Measurements from ENCODE around the gene PPP2R3C.
"Not testable (repeated sequence)": the region's sequence is repeated elsewhere in the genome, so short reads cannot be mapped to it uniquely, and the experiment has no call there.

The PPP2R3C gene

GRCh38 chr14:35068238-35069012 lies 53.4 kb downstream of the PPP2R3C start:
- in situ Hi-C loops (cut with HindIII; ENCODE audit: low sequenced_read_pairs): no loop called here

DNA sequence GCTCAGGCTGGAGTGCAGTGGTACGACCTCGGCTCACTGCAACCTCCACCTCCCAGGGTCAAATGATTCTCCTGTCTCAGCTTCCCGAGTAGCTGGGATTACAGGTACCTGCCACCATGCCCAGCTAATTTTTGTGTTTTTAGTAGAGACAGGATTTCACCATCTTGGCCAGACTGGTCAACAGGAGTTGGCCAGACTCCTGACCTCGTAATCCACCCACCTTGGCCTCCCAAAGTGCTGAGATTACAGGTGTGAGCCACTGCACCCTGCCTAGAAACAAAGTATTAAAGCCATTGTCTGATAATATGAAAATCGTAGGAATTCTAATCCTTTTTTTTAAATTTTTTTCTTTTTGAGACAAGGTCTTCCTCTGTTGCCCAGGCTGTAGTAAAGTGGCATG lies 56.1 kb downstream of the PPP2R3C start:
- in situ Hi-C loops (cut with HindIII; ENCODE audit: low sequenced_read_pairs): not testable (repeated sequence)

DNA sequence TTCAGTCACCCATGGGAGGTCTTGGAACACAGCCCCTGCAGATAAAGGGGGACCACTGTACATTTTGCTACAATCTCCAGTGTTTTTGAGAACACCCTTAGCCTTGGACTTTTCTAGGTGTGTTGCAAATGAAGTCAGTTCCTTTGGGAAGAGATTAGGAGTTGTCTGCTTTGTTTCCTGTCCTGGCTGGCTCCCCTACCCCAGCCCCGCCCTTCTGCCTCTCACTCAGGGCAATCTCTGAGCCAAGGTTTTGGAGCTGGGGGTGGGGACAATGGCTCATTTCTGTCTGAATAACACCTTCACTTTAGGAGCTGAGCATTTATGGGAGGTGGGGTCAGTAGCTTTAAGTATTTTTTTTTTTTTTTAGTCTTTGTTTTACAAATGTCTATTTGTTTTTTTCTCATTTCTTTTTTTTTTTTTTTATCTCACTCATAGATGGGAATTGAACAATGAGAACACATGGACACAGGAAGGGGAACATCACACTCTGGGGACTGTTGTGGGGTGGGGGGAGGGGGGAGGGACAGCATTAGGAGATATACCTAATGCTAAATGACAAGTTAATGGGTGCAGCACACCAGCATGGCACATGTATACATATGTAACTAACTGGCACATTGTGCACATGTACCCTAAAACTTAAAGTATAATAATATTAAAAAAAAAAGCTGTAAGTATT lies 60.5 kb downstream of the PPP2R3C start:
- in situ Hi-C loops (cut with HindIII; ENCODE audit: low sequenced_read_pairs): not testable (repeated sequence)

- in situ Hi-C loops (cut with HindIII; ENCODE audit: low sequenced_read_pairs): no loop called here
These were observed 69.2 kb downstream of the PPP2R3C start for GRCh38 chr14:35052637-35053036.

DNA sequence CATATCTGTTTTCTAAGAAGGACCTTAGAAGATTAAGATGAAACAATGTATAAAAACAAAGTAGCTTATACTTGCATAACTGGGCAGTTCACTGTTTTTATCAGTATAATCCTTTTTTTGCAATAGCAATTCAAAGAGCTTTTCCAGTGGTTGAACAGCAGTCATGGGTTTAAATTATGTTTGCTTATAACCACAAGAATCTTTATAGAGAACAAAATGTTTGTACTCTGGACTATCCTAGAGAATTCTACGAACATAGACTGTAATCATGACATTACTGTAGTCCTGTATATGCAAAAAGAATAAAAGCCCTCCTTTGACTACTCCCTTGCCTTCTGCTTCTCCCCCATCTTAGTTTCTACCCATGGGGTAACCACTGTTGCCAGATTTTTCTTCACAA lies 70.0 kb downstream of the PPP2R3C start:
- in situ Hi-C loops (cut with HindIII; ENCODE audit: low sequenced_read_pairs): no loop called here

DNA sequence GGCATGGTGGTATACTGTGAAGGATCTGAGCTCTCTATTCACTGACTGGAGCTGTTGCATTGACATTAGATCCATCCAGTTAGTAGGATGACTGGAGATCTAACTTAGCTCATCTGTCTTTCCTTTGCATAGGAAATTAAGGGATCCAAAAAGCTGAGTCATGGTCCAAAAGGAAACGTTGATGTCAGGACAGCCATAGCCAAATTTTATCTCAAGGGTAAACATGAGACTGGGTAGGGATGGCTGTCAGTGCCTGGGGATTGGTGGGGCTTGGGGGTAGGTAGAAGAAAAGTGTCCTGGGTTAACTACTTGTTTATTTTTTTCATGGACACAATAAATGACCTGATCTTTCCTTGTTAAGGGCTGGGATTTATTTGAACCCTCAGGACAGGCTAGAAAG lies 71.1 kb downstream of the PPP2R3C start:
- in situ Hi-C loops (cut with HindIII; ENCODE audit: low sequenced_read_pairs): no loop called here

DNA sequence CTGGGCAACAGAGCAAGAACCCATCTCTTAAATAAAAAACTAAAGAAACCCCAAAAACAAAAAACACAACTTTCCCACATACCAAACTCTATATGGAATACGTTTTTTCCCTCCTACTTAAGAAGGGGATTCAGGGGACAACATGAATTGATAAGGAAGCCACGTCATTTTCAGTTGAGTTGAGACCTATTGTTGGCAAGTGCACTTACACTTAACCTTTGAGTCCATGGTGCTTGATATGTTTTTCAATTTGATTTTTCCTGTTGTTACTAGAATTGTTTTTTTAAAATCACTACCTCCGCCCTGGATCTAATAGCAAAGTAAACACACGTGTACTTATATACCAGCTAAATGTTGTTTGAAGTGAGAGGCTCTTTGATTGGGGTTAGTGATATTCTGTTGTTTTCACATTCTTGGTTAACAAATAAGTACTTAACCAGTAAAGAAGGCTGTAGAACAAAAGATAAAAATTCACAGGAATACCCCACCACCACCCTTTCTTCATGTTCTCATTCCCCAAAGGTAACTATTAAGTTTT lies 73.7 kb downstream of the PPP2R3C start:
- in situ Hi-C loops (cut with HindIII; ENCODE audit: low sequenced_read_pairs): no loop called here

DNA sequence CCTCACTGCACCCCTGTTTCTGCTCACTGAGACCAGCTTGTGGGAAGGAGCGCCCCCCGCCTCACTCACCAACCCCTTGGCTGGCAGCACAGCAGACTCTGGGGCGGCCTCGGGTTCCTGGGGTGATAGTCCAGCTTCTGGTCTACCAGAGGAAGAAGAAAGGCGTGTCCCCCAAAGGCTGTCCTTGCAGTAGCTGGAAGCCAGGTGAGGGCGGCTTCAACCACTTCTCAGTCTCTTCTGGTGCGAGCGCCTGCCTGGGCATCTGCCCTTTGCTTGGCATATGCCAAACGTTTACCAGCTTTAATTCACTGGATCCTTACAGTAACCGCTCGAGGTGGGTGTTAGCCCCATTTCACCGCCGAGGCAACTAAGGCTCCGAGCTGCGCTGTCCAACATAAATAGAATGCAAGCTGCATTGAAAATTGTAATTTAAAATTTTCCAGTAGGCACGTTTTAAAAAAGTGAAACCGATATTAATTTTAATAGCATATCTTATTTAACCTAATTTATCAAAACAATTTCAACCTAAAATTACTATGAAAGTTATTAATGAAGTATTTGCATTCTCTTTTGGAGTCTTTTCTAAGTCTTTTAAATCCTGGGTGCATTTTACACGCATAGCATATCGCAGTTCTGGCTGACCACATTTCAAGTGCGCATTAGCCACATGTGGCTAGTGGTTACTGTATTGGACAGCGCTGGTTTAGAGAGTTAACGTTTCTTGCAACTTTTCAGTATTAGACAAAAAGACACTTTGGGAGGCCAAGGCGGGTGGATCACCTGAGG lies 74.8 kb downstream of the PPP2R3C start:
- in situ Hi-C loops (cut with HindIII; ENCODE audit: low sequenced_read_pairs): no loop called here

DNA sequence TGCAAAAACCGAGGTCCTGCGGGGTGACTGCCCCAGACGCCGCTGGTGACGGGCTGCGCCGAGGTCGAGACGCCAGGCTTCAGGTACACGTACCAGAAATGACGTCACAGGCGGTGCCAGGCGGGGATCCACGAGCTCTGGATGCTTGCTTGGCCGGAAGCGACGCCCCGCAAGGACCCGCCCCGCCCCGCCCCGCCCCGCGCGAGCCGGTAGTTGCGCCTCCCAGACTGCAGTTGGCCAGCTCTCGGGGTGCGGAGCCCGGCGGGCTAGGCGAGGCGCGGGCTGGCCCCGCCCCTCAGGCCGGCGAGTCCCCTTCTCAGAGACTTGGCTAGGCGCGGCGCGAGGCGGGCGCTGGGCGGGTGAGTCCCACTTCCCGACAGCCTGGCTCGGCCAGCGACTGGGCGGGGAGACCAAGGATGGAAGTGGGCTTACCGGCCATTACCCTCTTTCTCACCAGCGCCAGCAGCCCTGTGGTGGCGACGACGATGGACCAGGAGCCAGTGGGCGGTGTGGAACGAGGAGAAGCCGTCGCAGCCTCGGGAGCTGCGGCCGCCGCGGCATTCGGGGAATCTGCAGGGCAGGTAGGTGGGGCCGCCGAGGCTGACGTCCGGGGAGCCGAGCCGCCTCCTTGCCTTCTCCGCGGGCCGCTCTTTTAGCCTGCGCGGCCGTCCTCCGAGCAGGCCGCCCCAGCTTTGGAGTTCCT lies 75.6 kb downstream of the PPP2R3C start, which contains the start of gene FAM177A1:
Gene FAM177A1, plus strand, starts transcription at position 225 of the 703 bp plus-strand sequence. Its CDS starts 192 bp downstream, at position 417.
- in situ Hi-C loops (cut with HindIII; ENCODE audit: low sequenced_read_pairs): no loop called here

DNA sequence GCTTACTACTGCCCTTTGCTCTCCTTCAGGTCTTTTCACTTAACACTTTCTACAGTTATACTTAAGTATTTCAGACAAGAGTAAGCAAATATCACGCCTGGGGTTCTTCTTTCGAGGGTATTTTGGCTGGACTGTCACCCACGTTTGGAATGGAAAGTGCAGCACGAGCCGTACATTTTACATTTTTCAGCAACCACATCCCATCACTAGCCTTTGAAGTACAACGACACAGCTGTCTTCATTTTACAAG lies 76.1 kb downstream of the PPP2R3C start:
- in situ Hi-C loops (cut with HindIII; ENCODE audit: low sequenced_read_pairs): no loop called here

DNA sequence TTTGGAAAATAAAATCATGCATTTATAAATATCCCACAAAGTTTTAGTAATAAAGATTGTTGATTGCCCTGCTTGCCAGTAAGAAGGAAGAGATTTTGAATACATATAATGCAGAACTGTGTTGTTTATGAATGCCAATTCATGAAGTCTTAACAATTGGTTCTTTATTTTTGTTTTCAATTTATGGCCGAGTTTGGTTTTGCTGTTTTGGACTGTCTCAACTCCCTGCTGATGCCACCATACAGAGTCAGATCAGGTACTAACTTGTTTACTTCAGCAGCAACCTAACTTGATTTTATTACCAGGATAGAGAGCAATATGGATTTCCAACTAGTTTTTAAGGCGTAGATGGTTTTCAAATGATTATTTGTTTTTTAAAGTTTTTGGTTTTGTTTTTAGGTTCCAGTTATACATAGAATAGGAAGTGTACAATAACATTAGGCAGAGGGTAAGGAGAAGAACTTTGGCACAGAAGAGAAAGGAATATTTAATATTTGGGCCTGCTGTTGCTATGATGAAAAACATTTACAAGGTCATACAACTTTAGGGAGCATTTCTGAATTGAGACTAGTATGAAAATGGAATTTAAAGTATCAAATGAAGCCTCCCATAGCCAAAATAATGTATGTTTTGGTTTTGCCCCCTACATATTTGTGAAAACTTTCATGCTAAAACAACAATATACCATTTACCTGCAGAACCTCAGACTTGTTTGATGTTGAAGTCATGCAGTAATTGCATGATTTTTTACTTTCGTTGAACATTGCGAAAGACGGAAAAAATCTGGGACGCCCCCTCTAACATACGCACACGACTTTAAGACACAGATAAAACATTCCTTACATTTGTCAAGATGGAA lies 76.6 kb downstream of the PPP2R3C start:
- in situ Hi-C loops (cut with HindIII; ENCODE audit: low sequenced_read_pairs): no loop called here

DNA sequence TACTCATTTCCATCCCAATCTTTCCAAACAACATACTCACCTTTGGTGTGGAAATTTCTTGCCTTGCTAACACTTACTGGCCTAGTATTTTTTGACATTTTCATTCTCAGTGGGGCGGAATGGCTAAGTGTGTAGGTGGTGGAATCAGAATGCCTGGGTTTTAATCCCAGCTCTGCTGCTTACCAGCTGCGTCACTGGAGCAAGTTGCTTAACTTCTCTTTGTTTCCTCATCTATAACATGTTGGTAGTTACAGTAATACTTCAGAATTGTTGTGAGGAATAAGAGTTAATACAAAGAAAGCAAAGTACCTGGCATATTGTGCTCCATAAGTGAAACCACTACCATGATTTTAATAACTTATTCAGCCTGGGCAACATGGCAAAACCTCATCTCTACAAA lies 78.7 kb downstream of the PPP2R3C start:
- in situ Hi-C loops (cut with HindIII; ENCODE audit: low sequenced_read_pairs): no loop called here

DNA sequence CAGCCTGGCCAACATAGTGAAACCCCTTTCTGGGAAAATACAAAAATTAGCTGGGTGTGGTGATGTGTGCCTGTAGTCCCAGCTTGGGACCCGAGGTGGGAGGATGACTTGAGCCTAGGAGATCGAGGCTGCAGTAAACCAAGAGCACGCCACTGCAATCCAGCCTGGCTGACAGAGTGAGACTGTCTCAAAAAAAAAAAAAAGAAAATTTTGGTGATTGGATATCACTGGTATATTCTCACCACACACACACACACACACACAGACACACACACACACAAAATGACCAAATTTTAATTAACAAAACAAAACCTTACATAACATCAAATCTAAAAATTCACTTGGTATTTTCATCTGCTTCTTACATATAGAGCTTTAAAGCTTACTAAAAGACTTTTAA lies 79.2 kb downstream of the PPP2R3C start:
- in situ Hi-C loops (cut with HindIII; ENCODE audit: low sequenced_read_pairs): no loop called here

- in situ Hi-C loops (cut with HindIII; ENCODE audit: low sequenced_read_pairs): not testable (repeated sequence)
These were observed 83.5 kb downstream of the PPP2R3C start for GRCh38 chr14:35038312-35038711.

All from endothelial cell of hepatic sinusoid (primary cell).